Ishikawa (cell line): ENCODE measurements around the gene ETV6.

ENCODE experiments used
- CEBPB ChIP-seq: IDR thresholded peaks from 2 replicates; pipeline ENCODE4 v1.6.1; 2012
- CREB1 ChIP-seq: IDR thresholded peaks from 2 replicates; pipeline ENCODE4 v1.6.1; 2012; ENCODE audit warnings: low read depth
- EGR1 ChIP-seq: IDR thresholded peaks from 2 replicates; pipeline ENCODE4 v1.6.1; 2012
- EP300 ChIP-seq: IDR thresholded peaks from 2 replicates; pipeline ENCODE4 v1.6.1; 2012; ENCODE audit warnings: borderline replicate concordance
- FOXM1 ChIP-seq: IDR thresholded peaks from 2 replicates; pipeline ENCODE4 v1.6.1; 2012; ENCODE audit warnings: low read depth, borderline replicate concordance
- MAX ChIP-seq: IDR thresholded peaks from 2 replicates; pipeline ENCODE4 v1.6.1; 2012
- NFIC ChIP-seq: IDR thresholded peaks from 2 replicates; pipeline ENCODE4 v1.6.1; 2012
- RAD21 ChIP-seq: IDR thresholded peaks from 2 replicates; pipeline ENCODE4 v1.6.1; 2012; ENCODE audit warnings: low read depth
- TAF1 ChIP-seq: IDR thresholded peaks from 2 replicates; pipeline ENCODE4 v1.6.1; 2012; ENCODE audit warnings: low read depth, mild to moderate bottlenecking
- TCF12 ChIP-seq: IDR thresholded peaks from 2 replicates; pipeline ENCODE4 v1.6.1; 2012; ENCODE audit warnings: low read depth
- TEAD4 ChIP-seq: IDR thresholded peaks from 2 replicates; pipeline ENCODE4 v1.6.1; 2012
- USF1 ChIP-seq: IDR thresholded peaks from 2 replicates; pipeline ENCODE4 v1.6.1; 2012
- YY1 ChIP-seq: IDR thresholded peaks from 2 replicates; pipeline ENCODE4 v1.6.1; 2012; ENCODE audit warnings: low read depth
- ZBTB7A ChIP-seq: IDR thresholded peaks from 2 replicates; pipeline ENCODE4 v1.6.1; 2012; ENCODE audit warnings: low read depth
- TF ChIP-seq, protein P1 (sequence below): IDR thresholded peaks from 2 replicates; pipeline ENCODE4 v1.6.1; 2012; ENCODE audit warnings: low read depth, mild to moderate bottlenecking

Gene ETV6

DNA sequence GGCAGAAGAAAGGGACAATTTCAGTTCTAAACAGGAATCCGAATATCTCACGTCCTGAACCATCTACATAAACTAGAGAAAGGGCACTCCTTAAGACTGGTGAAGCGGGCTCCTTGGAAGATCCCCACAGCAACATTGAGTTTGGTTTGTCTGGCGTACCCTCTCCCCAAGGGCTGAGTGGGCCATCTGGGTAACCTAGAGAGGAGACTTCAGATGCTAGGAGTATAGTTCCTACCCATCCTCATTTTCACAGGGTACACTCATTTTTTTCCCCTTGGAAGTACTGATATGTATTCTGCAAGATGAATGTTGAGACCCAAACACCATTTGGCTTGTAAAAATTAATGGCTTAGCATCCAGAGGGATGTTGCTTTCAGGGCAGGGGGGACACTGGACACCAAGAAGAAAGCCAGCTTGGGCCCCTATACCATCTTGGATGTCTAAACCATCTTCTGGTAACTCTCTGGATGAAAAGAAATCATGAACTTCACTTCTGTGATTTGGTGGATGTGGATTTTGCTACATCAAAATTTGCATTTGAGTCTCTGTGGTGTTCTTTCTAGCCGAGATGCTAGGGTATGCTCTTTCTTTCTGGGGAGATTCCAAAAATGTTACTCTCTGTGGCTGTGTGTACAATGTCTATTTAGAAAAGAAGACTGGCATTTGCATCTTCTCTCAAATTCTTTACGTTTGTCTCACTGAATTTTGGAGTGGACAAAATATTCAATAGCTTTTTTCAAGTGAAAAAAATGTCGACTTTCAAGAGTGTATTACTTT is 97.7 kb downstream of the ETV6 start:
- TF ChIP-seq YY1, result no peak

DNA sequence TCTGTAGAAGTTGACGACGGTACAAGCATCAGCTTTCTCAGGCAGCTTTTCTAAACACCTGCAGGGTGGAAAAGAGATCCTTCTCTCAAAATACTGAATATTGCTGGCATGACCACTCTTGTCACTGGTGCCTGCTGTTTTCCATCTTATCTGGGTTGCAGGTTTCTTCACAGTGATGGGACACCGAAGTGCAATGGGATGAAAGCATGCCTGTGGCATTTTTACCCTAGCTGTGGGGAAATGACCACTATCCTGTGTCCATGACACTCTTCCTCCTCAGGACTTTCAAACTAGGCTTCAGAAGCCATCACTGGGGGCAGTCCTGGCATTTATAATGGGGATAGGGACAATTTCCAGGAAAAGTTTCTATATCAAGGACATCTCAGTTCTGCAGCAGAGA is 98.5 kb downstream of the ETV6 start:
- no peak for TF ChIP-seq TAF1
- no peak for TF ChIP-seq USF1
- TF ChIP-seq NFIC, result no peak
- TF ChIP-seq MAX, result no peak
- no peak for TF ChIP-seq CREB1
- TF ChIP-seq FOXM1, result no peak
- TF ChIP-seq YY1, result no peak
- TF ChIP-seq CEBPB, result no peak

- TF ChIP-seq TCF12 (no peak), NFIC (no peak), TEAD4 (no peak), EP300 (no peak), CREB1 (no peak), TAF1 (no peak), EGR1 (no peak), USF1 (no peak), YY1 (no peak), RAD21 (no peak), CEBPB (no peak), MAX (no peak), FOXM1 (no peak), ZBTB7A (no peak)
- TF ChIP-seq, protein P1, sequence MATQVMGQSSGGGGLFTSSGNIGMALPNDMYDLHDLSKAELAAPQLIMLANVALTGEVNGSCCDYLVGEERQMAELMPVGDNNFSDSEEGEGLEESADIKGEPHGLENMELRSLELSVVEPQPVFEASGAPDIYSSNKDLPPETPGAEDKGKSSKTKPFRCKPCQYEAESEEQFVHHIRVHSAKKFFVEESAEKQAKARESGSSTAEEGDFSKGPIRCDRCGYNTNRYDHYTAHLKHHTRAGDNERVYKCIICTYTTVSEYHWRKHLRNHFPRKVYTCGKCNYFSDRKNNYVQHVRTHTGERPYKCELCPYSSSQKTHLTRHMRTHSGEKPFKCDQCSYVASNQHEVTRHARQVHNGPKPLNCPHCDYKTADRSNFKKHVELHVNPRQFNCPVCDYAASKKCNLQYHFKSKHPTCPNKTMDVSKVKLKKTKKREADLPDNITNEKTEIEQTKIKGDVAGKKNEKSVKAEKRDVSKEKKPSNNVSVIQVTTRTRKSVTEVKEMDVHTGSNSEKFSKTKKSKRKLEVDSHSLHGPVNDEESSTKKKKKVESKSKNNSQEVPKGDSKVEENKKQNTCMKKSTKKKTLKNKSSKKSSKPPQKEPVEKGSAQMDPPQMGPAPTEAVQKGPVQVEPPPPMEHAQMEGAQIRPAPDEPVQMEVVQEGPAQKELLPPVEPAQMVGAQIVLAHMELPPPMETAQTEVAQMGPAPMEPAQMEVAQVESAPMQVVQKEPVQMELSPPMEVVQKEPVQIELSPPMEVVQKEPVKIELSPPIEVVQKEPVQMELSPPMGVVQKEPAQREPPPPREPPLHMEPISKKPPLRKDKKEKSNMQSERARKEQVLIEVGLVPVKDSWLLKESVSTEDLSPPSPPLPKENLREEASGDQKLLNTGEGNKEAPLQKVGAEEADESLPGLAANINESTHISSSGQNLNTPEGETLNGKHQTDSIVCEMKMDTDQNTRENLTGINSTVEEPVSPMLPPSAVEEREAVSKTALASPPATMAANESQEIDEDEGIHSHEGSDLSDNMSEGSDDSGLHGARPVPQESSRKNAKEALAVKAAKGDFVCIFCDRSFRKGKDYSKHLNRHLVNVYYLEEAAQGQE, result no peak
Measured at GRCh38 chr12:11748903-11749302, 99.4 kb downstream of the ETV6 start.

DNA sequence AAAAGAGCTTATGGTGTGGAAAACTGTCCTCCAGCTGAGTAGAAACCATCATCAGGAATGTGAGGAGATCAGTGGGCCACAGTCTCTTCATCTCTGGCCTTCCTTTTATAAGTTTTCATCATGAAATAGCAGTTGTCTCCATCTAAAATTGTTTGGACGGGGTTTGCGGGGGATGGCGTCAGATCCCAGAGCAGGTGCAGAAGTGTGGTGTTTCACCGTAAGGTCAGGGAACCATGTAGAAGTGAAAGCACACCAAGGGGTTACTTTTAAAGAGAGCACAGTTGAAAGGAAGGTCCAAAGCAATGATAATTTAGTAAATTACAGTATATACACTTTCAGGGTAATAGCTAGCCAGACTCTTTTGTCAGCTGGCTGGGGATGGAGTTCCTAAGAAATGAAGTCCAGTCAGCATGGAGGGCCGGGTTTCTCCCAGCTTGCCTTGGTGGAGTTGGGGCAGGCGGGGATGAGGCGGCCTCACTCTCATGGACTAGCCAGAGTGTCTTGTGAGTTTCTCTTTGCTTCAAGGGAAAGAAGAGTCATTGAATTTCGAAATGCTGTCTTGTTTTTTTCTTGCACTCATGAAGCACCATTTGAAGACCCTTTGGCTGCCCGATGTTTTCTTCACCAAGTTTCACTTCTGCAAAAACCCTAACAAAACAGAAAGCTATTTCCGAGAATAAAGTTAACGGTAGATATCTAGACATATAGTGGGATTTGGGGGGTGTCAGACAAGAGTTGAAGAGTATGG is 100.6 kb downstream of the ETV6 start:
- TF ChIP-seq CREB1, result no peak
- TF ChIP-seq, protein P1, result no peak
- TF ChIP-seq CEBPB, result no peak
- TF ChIP-seq YY1, result no peak
- TF ChIP-seq USF1, result no peak
- TF ChIP-seq EGR1, result no peak
- no peak for TF ChIP-seq FOXM1
- no peak for TF ChIP-seq RAD21
- no peak for TF ChIP-seq TCF12
- TF ChIP-seq NFIC, result no peak
- no peak for TF ChIP-seq EP300
- no peak for TF ChIP-seq TAF1
- TF ChIP-seq TEAD4, result no peak
- no peak for TF ChIP-seq MAX
- TF ChIP-seq ZBTB7A, result no peak
